CD4-positive, alpha-beta T cell (primary cell): ENCODE results near the gene PTPN5. TPM values are rescaled to one million over a fixed set of nuclear protein-coding genes. Genes with fewer than 3 reads are reported as not detected.

ENCODE experiments used
- ATAC-seq: fragments of 200-7000 bp; cut with Tn5 transposase; one replicate; pipeline ENCODE4 v1.10.0; 2022; ENCODE audit warnings: mild to moderate bottlenecking; ENCODE audit not compliant: poor library complexity
- CTCF ChIA-PET: fragments of 350-600 bp; sonication (Branson Sonifier 250); formaldehyde crosslinking; loops from one replicate; lab custom pipeline; 2021; ENCODE audit warnings: antibody characterized with exemption, inconsistent platforms; lab: Charles Lee
- POLR2A ChIA-PET: fragments of 350-600 bp; sonication (Branson Sonifier 250); formaldehyde crosslinking; loops from one replicate; lab custom pipeline; 2021; ENCODE audit warnings: antibody characterized with exemption, inconsistent platforms; lab: Charles Lee
- DNase-seq, 14 experiments: peaks; one replicate each; pipeline ENCODE4 v3.0.0-alpha.2; 2013 to 2020; ENCODE audit warnings: mixed read lengths in 2 of 14
- H3K27ac ChIP-seq, 2 donors: one replicate each; pipeline versions ENCODE4 v1.5.1 to v1.7.0; 2013; ENCODE audit warnings: low read length in 2 of 2, low read depth in 1 of 2, mild to moderate bottlenecking in 1 of 2
- H3K27me3 ChIP-seq, 2 experiments: 1 replicate in 1 of 2; 2 replicates in 1 of 2; pipeline versions ENCODE4 v1.6.1 to v1.7.0; 2013; ENCODE audit warnings: low read length in 2 of 2, control low read depth in 1 of 2, mild to moderate bottlenecking in 1 of 2, moderate library complexity in 1 of 2; ENCODE audit not compliant: insufficient read depth in 2 of 2, control insufficient read depth in 1 of 2
- H3K36me3 ChIP-seq: one replicate; pipeline ENCODE4 v1.6.1; 2013; ENCODE audit warnings: low read length, control low read depth; ENCODE audit not compliant: insufficient read depth
- H3K4me1 ChIP-seq: one replicate; pipeline ENCODE4 v1.6.1; 2013; ENCODE audit warnings: low read length, control low read depth; ENCODE audit not compliant: insufficient read depth
- H3K4me3 ChIP-seq: one replicate; pipeline ENCODE4 v1.5.1; 2013; ENCODE audit warnings: mild to moderate bottlenecking, low read length, moderate library complexity
- H3K9me3 ChIP-seq, 2 experiments: 1 replicate in 1 of 2; 2 replicates in 1 of 2; pipeline versions ENCODE4 v1.6.1 to v1.7.0; 2013; ENCODE audit warnings: low read length in 2 of 2, mild to moderate bottlenecking in 2 of 2, control low read depth in 1 of 2, moderate library complexity in 1 of 2; ENCODE audit not compliant: control insufficient read depth in 1 of 2, insufficient read depth in 1 of 2
- H3K27ac Mint-ChIP-seq: one replicate; pipeline ENCODE4 v1.8.0; 2020; ENCODE audit warnings: mixed read lengths
- H3K27me3 Mint-ChIP-seq: one replicate; pipeline ENCODE4 v1.8.0; 2021; ENCODE audit warnings: mixed read lengths
- H3K36me3 Mint-ChIP-seq: one replicate; pipeline ENCODE4 v1.8.0; 2021; ENCODE audit warnings: low read depth, mixed read lengths
- H3K4me1 Mint-ChIP-seq: one replicate; pipeline ENCODE4 v1.8.0; 2021; ENCODE audit warnings: low read depth, mixed read lengths
- H3K4me3 Mint-ChIP-seq: one replicate; pipeline ENCODE4 v1.8.0; 2020; ENCODE audit warnings: mild to moderate bottlenecking, mixed read lengths
- H3K9me3 Mint-ChIP-seq: one replicate; pipeline ENCODE4 v1.8.0; 2020; ENCODE audit warnings: mixed read lengths
- intact Hi-C, 2 experiments: fragments of 100-400 bp; cut with DNase I in 1 of 2; cut with micrococcal nuclease in 1 of 2; formaldehyde crosslinking; loops; one replicate each; pipeline versions ENCODE4 v1.15.1 to v1.9.0; 2023 to 2025; cut with DNase I, micrococcal nuclease
- total RNA-seq, 174 experiments: library from RNA in 2 of 174; stranded (reverse) in 2 of 174; gene quantifications; one replicate each; pipeline ENCODE4 v1.2.3 and lab custom pipeline; 2021 to 2026
- TF ChIP-seq, protein P1 (sequence below): fragments of 200-600 bp; IDR thresholded peaks from one replicate; pipeline ENCODE4 v1.8.0; 2022; ENCODE audit warnings: antibody characterized with exemption, mild to moderate bottlenecking

The PTPN5 gene
- total RNA-seq, 2 experiments from 2014 or later: not detected

DNA sequence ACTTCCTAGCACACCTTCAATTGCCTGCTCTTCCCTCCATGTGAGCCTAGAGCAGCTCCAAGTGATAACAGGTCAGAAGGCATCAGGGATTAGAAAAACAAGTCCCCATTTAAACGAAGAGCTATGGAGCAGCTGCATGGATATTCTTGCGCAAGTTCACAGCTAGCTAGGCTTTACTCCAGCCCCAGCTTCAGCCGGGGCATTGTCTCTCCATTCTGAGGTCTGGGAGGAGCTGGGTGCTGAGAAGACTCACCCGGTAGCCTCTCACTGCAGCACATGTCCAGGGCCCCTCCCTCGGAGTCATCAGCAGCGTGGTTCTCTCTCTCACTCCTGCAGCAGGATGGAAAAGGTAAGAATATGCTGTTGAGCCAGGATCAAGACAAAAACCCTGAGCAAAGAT, 26.0 kb downstream of the PTPN5 start:
- no peaks in the 10 kb centered on the region for H3K9me3 ChIP-seq
- Mint-ChIP-seq H3K4me3 (no peak overlapping the region), H3K4me1 (no peaks in the 10 kb centered on the region), H3K27me3 (no peaks in the 10 kb centered on the region), H3K27ac (no peak overlapping the region), H3K36me3 (no peaks in the 10 kb centered on the region), H3K9me3 (no peaks in the 10 kb centered on the region)
- POLR2A ChIA-PET: no interaction called here
- CTCF ChIA-PET: no interaction called here
- H3K36me3 ChIP-seq: no peaks in the 10 kb centered on the region
- ATAC-seq (no peak), DNase-seq (no peak)
- H3K27me3 ChIP-seq: no peaks in the 10 kb centered on the region
- no peak overlapping the region for H3K27ac ChIP-seq
- TF ChIP-seq, protein P1, sequence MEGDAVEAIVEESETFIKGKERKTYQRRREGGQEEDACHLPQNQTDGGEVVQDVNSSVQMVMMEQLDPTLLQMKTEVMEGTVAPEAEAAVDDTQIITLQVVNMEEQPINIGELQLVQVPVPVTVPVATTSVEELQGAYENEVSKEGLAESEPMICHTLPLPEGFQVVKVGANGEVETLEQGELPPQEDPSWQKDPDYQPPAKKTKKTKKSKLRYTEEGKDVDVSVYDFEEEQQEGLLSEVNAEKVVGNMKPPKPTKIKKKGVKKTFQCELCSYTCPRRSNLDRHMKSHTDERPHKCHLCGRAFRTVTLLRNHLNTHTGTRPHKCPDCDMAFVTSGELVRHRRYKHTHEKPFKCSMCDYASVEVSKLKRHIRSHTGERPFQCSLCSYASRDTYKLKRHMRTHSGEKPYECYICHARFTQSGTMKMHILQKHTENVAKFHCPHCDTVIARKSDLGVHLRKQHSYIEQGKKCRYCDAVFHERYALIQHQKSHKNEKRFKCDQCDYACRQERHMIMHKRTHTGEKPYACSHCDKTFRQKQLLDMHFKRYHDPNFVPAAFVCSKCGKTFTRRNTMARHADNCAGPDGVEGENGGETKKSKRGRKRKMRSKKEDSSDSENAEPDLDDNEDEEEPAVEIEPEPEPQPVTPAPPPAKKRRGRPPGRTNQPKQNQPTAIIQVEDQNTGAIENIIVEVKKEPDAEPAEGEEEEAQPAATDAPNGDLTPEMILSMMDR: no peak
- no peaks in the 10 kb centered on the region for H3K4me1 ChIP-seq
- H3K4me3 ChIP-seq: no peak overlapping the region
- intact Hi-C loops: loop anchor here (2.0 to 10.0 kb wide), 2 partner anchors 531 to 595 kb away; partner anchors contain the start of gene SAA4 (in 1 of the 2)

DNA sequence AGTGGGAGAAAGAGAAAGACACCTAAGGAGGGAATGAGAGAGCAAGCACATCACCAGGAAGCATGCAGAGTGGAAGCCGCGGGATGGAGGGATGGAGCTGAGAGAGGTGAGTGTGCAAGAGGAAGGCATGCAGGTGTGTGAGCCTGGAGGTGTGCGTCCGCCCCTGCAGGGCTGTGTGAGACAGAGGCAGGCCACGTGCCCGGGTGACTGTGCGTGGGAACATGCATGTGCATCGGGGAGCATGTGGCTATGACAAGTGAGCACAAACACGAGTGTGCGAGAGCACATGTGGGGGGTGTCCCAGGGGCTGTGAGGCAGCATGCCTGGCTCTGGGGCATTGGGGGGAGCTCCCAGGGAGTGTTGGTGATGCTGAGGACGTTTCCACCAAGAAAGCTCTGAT, 29.9 kb downstream of the PTPN5 start:
- no peak overlapping the region for H3K27ac ChIP-seq
- Mint-ChIP-seq H3K9me3 (no peaks in the 10 kb centered on the region), H3K27me3 (no peaks in the 10 kb centered on the region), H3K4me1 (no peaks in the 10 kb centered on the region), H3K27ac (no peak overlapping the region), H3K4me3 (no peak overlapping the region), H3K36me3 (no peaks in the 10 kb centered on the region)
- no peaks in the 10 kb centered on the region for H3K4me1 ChIP-seq
- H3K4me3 ChIP-seq: no peak overlapping the region
- H3K9me3 ChIP-seq: no peaks in the 10 kb centered on the region
- intact Hi-C loops: loop anchor here in 1 of 2 experiments (10.0 kb wide), 1 partner anchor 527 kb away; the partner anchor contains the start of gene SAA4
- ChIA-PET CTCF (no interaction called here), POLR2A (no interaction called here)
- H3K27me3 ChIP-seq: no peaks in the 10 kb centered on the region
- DNase-seq: no peak
- no peaks in the 10 kb centered on the region for H3K36me3 ChIP-seq
- ATAC-seq: no peak
- TF ChIP-seq, protein P1: no peak

DNA sequence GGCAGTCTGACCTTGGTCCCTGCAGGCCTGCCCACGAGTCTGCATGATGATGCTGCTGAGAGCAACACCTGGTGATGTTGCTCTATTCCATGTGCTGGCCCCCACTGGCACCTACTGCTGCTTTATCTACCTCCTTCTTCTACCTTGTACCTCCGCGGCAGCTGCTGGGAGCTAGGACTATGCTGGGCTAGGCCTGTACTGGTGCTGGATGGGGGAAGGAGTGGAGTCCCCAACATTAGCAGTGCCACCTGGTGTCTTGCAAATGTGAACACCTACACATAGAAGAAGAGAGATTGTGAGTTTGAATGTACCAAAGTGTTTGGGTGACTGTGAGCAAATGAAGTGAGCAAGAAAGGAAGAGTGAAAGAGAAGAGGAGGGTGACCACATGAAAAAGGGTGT, 30.5 kb downstream of the PTPN5 start:
- Mint-ChIP-seq H3K4me1 (no peaks in the 10 kb centered on the region), H3K4me3 (no peak overlapping the region), H3K27me3 (no peaks in the 10 kb centered on the region), H3K36me3 (no peaks in the 10 kb centered on the region), H3K9me3 (no peaks in the 10 kb centered on the region), H3K27ac (no peak overlapping the region)
- no peaks in the 10 kb centered on the region for H3K27me3 ChIP-seq
- ATAC-seq (no peak), DNase-seq (no peak)
- intact Hi-C loops: loop anchor here in 1 of 2 experiments (10.0 kb wide), 1 partner anchor 526 kb away; the partner anchor contains the start of gene SAA4
- H3K4me3 ChIP-seq: no peak overlapping the region
- POLR2A ChIA-PET: no interaction called here
- TF ChIP-seq, protein P1: no peak
- H3K36me3 ChIP-seq: no peaks in the 10 kb centered on the region
- CTCF ChIA-PET: no interaction called here
- H3K27ac ChIP-seq: no peak overlapping the region
- H3K9me3 ChIP-seq: no peaks in the 10 kb centered on the region
- H3K4me1 ChIP-seq: no peaks in the 10 kb centered on the region
